K562 (cell line): Measurements from ENCODE around the gene HDAC7. TPM values are rescaled to one million over a fixed set of nuclear protein-coding genes. Genes with fewer than 3 reads are reported as not detected.
A peak's percentile ranks its signal among the peaks of the same experiment; 100 is the strongest.

Experiments
- BCL6 ChIP-seq: fragments of 250-450 bp; sonication (Bioruptor Pico); IDR thresholded peaks from 2 replicates; pipeline ENCODE4 v1.4.0; 2020
- BRF1 ChIP-seq: IDR thresholded peaks from 3 replicates; pipeline ENCODE4 v1.6.1; 2011; ENCODE audit warnings: borderline replicate concordance, mild to moderate bottlenecking; ENCODE audit not compliant: insufficient read length; ENCODE audit errors: extremely low read depth
- CBFB ChIP-seq: sonication (generic); formaldehyde crosslinking; IDR thresholded peaks from 2 replicates; pipeline ENCODE4 v1.4.0; 2020; ENCODE audit warnings: mild to moderate bottlenecking, missing genetic modification reagents
- CHCHD3 ChIP-seq: fragments of 250-450 bp; sonication (Bioruptor Pico); IDR thresholded peaks from 2 replicates; pipeline ENCODE4 v2.1.2; 2022; ENCODE audit warnings: mild to moderate bottlenecking
- CHD4 ChIP-seq: fragments of 200-600 bp; sonication (generic); IDR thresholded peaks from 3 replicates; pipeline ENCODE4 v1.6.1; 2012; ENCODE audit warnings: low read depth, mild to moderate bottlenecking, mixed read lengths, low read length, inconsistent platforms; ENCODE audit not compliant: insufficient read depth, insufficient replicate concordance, poor library complexity, severe bottlenecking
- CSDE1 ChIP-seq, 2 experiments: fragments of 450-650 bp; IDR thresholded peaks; 2 replicates each; pipeline ENCODE4 v1.6.1; 2016; ENCODE audit warnings: mild to moderate bottlenecking in 1 of 2
- ELF4 ChIP-seq: fragments of 450-650 bp; formaldehyde crosslinking; IDR thresholded peaks from 2 replicates; pipeline ENCODE4 v1.4.0; 2022; ENCODE audit warnings: missing genetic modification characterization
- ESRRA ChIP-seq: fragments of 450-650 bp; IDR thresholded peaks from 2 replicates; pipeline ENCODE4 v1.6.1; 2014; ENCODE audit warnings: low read depth, mild to moderate bottlenecking, moderate library complexity, borderline replicate concordance
- FIP1L1 ChIP-seq: fragments of 200-400 bp; formaldehyde crosslinking; IDR thresholded peaks from 2 replicates; pipeline ENCODE4 v1.6.1; 2018; ENCODE audit warnings: mild to moderate bottlenecking, low read depth, low read length; ENCODE audit not compliant: poor library complexity, severe bottlenecking
- HNRNPL ChIP-seq: fragments of 200-400 bp; formaldehyde crosslinking; IDR thresholded peaks from 2 replicates; pipeline ENCODE4 v1.6.1; 2017; ENCODE audit warnings: low read depth, mild to moderate bottlenecking, low read length
- KLF10 ChIP-seq: fragments of 250-450 bp; sonication (Bioruptor Pico); IDR thresholded peaks from 2 replicates; pipeline ENCODE4 v1.6.1; 2021; ENCODE audit warnings: matching md5 sums
- NCOA4 ChIP-seq: fragments of 450-650 bp; IDR thresholded peaks from 2 replicates; pipeline ENCODE4 v1.6.1; 2018; ENCODE audit warnings: mild to moderate bottlenecking; ENCODE audit not compliant: partially characterized antibody
- POLR2G ChIP-seq: fragments of 200-400 bp; formaldehyde crosslinking; IDR thresholded peaks from 2 replicates; pipeline ENCODE4 v1.6.1; 2017; ENCODE audit warnings: low read depth, mild to moderate bottlenecking, antibody characterized with exemption, low read length, moderate library complexity
- PRPF4 ChIP-seq: fragments of 200-400 bp; formaldehyde crosslinking; IDR thresholded peaks from one replicate; pipeline ENCODE4 v1.6.1; 2017; ENCODE audit warnings: low read length, low read depth, mild to moderate bottlenecking; ENCODE audit not compliant: insufficient read depth, poor library complexity, severe bottlenecking
- RAD21 ChIP-seq, 2 experiments: fragments of 250-450 bp in 1 of 2; fragments of 450-650 bp in 1 of 2; sonication (Bioruptor Pico) in 1 of 2; formaldehyde crosslinking in 1 of 2; IDR thresholded peaks in 1 of 2; conservative IDR thresholded peaks in 1 of 2; 2 replicates each; pipeline versions ENCODE4 v1.4.0 to v1.8.0; 2020 to 2022; ENCODE audit warnings: mild to moderate bottlenecking in 2 of 2, moderate library complexity in 1 of 2
- SAFB2 ChIP-seq: fragments of 200-400 bp; formaldehyde crosslinking; IDR thresholded peaks from 2 replicates; pipeline ENCODE4 v1.6.1; 2018; ENCODE audit warnings: borderline replicate concordance, low read length, low read depth, moderate library complexity; ENCODE audit not compliant: severe bottlenecking
- SMAD1 ChIP-seq: fragments of 150-350 bp; IDR thresholded peaks from 2 replicates; pipeline ENCODE4 v1.6.1; 2014; ENCODE audit warnings: low read length, low read depth; ENCODE audit not compliant: partially characterized antibody
- TAF7 ChIP-seq: fragments of 450-650 bp; IDR thresholded peaks from 2 replicates; pipeline ENCODE4 v1.6.1; 2016; ENCODE audit warnings: missing genetic modification characterization, missing compliant biosample characterization
- ZBED1 ChIP-seq: IDR thresholded peaks from 2 replicates; pipeline ENCODE4 v1.6.1; 2014
- ZKSCAN3 ChIP-seq: fragments of 250-450 bp; sonication (Bioruptor Pico); IDR thresholded peaks from 2 replicates; pipeline ENCODE4 v1.4.0; 2020
- ZNF695 ChIP-seq: fragments of 450-650 bp; formaldehyde crosslinking; IDR thresholded peaks from 2 replicates; pipeline ENCODE4 v1.4.0; 2020; ENCODE audit warnings: mild to moderate bottlenecking, moderate library complexity
- ZNF76 ChIP-seq: fragments of 250-450 bp; sonication (Bioruptor Pico); IDR thresholded peaks from 2 replicates; pipeline ENCODE4 v1.4.0; 2020; ENCODE audit warnings: mild to moderate bottlenecking, moderate library complexity, borderline replicate concordance
- ZSCAN32 ChIP-seq: fragments of 450-650 bp; formaldehyde crosslinking; IDR thresholded peaks from 2 replicates; pipeline ENCODE4 v1.4.0; 2020; ENCODE audit warnings: mild to moderate bottlenecking, moderate library complexity
- polyA plus RNA-seq, 8 experiments: library from polyadenylated mRNA; depleted of rRNA in 4 of 8; stranded (reverse) in 5 of 8; unstranded in 3 of 8; fragments of >200 nt; fragmentation: Nextera tagmentation in 2 of 8; fragmentation: Illumina TruSeq in 1 of 8; extraction: Ambion mirVana in 2 of 8; extraction: Trizol in 1 of 8; gene quantifications; 2 replicates each; pipeline versions ENCODE4 v1.2.1 to v1.2.3, GENCODE V29; 2011 to 2014; ENCODE audit warnings: inconsistent platforms in 1 of 8, missing spikeins in 1 of 8
- total RNA-seq, 7 experiments: library from RNA; depleted of rRNA in 6 of 7; stranded (reverse); fragments of >200 nt in 6 of 7; fragmentation: Illumina TruSeq in 2 of 7; extraction: Trizol in 2 of 7; gene quantifications; 2 replicates each; pipeline versions ENCODE4 v1.2.1 to v1.2.3, GENCODE V29; 2011 to 2021; ENCODE audit warnings: low replicate concordance in 1 of 7

Gene HDAC7
- total and polyA plus RNA-seq, 9 of the 15 experiments (the other 6 are each of a cell fraction or from before 2014, with no cell fraction given) = 2.5 to 129 (median 31.1) TPM

DNA sequence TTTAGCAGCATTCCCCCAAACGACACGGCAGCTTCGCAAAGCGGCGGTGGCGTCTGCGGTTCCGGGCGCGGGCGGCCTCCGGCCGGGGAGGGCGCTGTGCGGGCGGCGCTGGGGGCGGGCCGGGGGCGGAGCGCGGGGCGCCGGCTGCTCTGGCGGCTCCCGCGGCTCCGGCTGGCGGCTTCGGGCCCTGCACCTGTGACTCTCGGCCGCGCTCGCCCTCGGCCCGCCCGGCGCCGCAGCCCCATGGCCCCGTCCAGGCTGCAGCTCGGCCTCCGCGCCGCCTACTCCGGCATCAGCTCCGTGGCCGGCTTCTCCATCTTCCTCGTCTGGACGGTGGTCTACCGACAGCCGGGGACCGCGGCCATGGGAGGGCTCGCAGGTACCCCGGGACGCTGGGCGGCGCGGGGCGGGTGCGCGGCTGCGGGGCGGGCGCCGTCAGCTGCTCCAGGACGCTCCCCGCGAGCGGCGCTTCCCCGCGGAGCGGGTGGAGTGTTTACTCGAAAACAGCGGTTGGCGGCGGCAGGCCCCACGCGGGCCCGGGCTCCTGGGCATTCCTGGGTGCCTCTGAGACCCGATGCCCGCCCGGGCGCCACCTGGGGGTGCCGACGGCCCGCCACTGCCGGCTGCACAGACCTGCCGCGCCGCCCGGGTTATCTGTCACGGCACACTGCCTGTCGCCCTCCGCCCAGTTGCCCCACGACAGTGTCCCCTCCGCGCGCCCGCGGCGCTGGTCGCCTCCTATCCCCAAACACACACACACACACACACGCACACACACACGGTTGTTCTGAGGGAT lies 46.4 kb downstream of the HDAC7 start, which contains the start of gene SLC48A1 (continued):
- TF ChIP-seq CBFB (CRISPR knock-in tag) (no peak), KLF10 (CRISPR knock-in tag) (no peak), SMAD1 (peak; percentile 43), BCL6 (CRISPR knock-in tag) (no peak), CHCHD3 (CRISPR knock-in tag) (no peak), SAFB2 (no peak), NCOA4 (no peak), HNRNPL (peak; percentile 86), ELF4 (0 out of 2 replicates have a peak, but pooled peaks have one; percentile 53), POLR2G (peak; percentile 82), ZKSCAN3 (no peak), ZSCAN32 (CRISPR knock-in tag) (no peak), RAD21 (CRISPR knock-in tag; conservative IDR thresholded peaks at IDR 0.05 in 1 of 2, IDR thresholded peaks at IDR 0.05 in 1 of 2) (no peak), ZBED1 (no peak), CHD4 (no peak), ZNF76 (CRISPR knock-in tag) (no peak; the same call in 1 of the 2 replicates), BRF1 (no peak), FIP1L1 (no peak), TAF7 (tag) (no peak), PRPF4 (no peak), CSDE1 (IDR thresholded peaks at IDR 0.05) (no peak), ESRRA (no peak), ZNF695 (CRISPR knock-in tag) (no peak)
